T-helper 1 cell (primary cell): Measurements from ENCODE around the gene POLR1G.
"Not testable (repeated sequence)": the region's sequence is repeated elsewhere in the genome, so short reads cannot be mapped to it uniquely, and the experiment has no call there.

Experiments used
- DNase-seq, 5 donors: peaks; one replicate each; pipeline ENCODE4 v3.0.0-alpha.2; 2012 to 2020

Gene POLR1G

DNA sequence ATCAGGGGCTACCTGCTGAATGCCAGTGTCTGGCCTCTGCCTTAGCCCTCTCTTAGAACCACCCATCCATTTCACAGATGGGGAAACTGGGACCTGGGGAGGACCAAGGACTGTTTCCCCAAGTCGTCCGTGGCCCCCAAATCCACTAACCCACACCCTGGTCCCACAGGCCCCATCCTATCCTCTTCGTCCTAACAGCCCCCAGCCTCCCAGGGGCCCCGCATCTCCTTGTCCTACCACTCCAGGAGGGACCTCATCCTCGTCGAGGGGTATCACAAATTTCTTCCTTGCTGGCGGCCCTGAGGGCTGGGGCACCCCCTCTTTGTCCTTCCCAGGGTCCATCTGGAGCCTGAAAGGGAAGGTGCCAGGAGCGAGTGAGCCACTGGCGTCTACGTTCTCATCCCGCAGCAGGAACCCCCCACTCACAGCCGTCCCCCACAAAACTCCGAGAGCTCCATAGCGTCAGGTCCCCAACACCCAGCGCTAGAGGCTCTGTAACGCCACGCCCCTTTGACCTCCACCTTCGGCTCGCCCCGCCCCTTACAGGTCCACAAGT, 16.7 kb downstream of the POLR1G start:
- peak in 2 of 5 donors; percentile 74 to 82 for DNase-seq

DNA sequence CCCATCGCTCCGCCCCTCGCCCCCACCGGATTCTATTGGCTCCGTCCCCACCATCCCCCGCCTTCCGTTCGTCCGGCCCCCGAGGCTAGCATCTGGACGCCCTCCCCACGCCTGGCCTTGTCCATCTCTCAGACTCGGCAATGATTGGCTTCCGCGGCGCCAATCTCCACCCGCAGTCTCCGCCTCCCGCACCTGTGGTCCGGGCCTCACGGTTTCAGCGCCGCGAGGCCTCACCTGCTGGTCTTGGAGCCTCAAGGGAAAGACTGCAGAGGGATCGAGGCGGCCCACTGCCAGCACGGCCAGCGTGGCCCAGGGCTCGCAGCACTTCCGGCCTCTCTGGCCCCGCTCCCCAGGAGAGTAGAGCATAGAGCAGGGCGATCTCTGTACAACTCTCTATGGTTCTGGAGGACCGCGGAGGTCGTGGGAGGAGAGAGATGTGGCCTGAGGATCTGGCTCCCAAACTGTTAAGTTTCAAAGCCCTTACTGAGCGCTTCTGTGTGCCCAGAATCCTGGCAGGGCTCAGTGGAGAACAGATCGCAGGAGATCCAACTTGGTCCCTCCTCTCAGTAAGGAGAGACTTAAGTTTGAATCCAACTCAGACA, 17.2 kb downstream of the POLR1G start, which contains the start of gene ERCC1:
Gene ERCC1, minus strand, starts transcription at position 329 of the 602 bp plus-strand sequence. CDS start 543 bp downstream, outside the sequence.
- DNase-seq, result peak in 3 of 5 donors; percentile 72 to 88 (median 78)

DNA sequence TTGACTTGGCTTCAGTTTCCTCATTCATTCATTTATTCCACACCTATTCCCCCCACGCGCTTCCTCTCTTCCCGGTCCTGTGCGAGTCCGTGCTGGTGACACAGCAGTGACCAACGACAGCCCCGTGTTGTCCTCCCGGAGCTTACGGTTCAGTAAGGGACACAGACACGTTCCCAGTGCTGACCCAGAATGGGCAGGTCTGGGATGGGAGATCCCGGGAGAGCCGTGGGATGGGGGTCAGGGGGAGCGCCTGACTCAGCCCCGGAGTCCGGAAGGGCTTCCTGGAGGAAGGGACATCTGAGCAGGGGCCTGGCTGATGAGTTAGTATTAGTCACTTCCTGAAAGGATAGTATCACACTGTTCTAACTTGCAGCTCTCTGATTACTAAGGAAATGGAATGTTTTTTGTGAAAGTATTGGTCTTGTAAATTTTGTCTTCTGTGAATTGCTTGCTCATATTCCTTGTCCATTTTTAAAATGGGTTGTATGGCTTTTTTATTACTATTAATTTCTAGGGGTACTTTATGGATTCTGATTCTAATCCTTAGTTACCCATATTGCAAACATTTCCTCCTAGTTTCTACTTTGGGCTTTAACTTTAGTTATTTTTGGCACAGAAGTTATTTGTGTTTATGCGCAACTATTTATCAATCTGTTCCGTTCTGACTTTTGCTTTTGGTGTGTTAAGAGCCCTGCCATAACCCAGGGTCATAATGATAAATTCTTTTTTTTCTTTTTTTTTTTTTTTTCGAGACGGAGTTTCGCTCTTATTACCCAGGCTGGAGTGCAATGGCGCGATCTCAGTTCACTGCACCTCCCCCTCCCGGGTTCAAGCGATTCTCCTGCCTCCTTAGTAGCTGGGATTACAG, 18.0 kb downstream of the POLR1G start:
- DNase-seq, result peak in 1 of 5 donors; percentile 60

DNA sequence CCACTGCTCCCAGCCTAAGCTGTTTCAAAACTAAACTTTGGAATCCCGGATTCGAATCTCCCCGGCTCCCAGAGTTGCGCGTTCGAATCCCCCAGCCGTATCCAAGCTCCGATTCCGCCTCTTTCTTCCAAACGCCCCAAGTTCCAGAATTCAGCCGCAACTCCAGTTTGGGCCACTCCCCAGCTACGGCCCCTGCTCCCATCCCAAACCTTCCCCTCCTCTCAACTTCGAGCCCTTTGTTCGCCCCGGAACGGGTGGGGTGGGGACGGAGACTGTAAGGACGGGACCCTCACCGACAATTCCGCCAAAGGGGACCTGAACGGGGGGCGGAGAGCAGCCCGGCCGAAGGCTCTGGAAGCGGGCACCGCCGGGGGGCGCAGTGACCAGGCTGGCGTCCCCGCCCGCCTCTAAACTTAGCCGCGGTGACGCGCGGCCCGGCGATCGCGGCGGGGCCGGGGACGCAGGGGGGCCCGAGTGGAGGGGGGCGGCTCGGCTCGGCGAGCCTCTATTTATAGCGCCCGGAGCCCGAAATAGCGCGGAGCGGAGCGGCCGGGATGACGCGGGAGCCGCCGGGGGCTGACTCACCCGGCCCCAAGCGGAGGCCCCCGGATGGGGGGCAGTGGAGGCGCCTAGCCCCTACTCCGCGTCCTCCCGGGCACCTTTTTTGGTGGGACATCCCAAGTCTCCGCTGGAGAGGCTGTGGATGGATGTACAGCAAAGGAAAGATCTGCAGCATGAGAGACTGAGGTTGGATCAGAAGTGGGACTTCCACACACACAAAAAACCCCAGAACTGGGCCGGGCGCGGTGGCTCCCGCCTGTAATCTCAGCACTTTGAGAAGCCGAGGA, 22.2 kb downstream of the POLR1G start:
- no peak for DNase-seq

DNA sequence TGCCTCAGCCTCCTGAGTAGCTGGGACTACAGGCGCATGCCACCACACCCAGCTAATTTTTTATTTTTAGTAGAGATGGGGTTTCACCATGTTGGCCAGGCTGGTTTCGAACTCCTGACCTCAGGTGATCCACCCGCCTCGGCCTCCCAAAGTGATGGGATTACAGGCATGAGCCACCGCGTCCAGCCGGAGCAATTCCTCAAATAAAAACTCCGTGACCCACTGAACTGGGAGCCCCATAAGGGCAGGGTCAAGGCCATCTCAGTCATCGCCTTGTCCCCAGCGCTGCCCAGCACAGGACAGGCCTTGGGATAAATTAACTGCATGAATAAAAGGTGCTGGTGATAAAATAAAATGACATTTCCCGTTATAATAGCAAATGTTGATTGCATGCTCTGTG, 23.5 kb downstream of the POLR1G start:
- not testable (repeated sequence) for DNase-seq

DNA sequence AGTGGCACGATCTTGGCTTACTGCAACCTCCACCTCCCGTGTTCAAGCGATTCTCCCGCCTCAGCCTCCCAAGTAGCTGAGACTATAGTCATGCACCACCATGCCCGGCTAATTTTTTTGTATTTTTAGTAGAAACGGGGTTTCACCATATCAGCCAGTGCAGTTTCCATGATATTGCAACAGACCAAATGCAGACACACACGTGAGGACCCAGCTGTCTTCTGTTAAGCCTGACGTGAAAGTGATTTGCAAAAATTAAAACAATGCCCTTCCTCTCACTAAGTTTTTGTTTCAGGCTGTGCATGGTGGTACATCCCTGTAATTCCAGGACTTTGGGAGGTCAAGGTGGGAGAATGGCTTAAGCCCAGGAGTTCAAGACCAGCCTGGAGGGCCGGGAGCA, 24.6 kb downstream of the POLR1G start:
- DNase-seq, result not testable (repeated sequence)

DNA sequence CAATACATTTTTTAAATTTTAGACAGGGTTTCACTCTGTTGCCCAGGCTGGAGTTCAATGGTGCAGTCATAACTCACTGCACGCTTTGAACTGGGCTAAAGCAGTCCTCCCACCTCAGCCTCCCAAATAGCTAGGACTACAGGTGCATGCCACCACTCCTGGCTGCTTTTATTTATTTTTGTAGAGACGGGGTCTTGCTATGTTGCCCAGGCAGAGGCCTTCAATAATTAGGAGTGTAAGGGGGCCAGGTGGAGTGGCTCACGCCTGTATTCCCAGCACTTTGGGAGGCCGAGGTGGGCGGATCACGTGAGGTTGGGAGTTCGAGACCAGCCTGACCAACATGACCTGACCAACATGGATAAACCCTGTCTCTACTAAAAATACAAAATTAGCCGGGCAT, 26.1 kb downstream of the POLR1G start:
- DNase-seq, result not testable (repeated sequence)

DNA sequence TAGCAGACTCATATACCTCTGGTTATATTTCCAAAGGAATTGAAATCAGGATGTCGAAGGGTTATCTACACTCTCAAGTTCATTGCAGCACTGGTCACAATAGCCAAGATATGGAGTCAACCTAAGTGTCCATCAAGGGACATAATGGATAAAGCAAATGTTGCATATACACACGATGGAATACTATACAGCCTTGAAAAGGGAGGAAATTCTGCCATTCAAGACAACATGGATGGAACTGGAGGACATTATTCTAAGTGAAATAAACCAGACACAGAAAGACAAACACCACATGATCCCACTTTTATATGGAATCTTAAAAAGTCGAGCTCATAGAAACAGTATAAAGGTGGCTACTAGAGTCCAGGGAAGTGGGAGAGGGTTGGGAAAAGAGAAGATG, 30.9 kb downstream of the POLR1G start:
- DNase-seq, result no peak

DNA sequence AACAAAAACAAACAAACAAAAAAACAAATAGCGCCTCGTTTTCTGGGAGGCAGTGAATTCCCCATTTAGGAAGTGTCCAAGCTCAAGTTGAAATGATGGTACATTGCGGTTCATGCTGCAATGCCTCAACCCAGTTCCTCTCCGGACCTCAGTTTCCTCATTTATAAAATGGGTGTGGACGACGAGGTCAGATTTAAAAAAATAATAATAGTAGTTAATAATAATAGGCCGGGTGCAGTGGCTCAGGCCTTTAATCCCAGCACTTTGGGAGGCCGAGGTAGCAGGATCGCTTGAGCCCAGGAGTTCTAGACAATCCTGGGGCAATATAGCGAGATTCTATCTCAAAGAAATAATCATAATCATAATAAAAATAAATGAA, 32.7 kb downstream of the POLR1G start:
- no peak for DNase-seq

DNA sequence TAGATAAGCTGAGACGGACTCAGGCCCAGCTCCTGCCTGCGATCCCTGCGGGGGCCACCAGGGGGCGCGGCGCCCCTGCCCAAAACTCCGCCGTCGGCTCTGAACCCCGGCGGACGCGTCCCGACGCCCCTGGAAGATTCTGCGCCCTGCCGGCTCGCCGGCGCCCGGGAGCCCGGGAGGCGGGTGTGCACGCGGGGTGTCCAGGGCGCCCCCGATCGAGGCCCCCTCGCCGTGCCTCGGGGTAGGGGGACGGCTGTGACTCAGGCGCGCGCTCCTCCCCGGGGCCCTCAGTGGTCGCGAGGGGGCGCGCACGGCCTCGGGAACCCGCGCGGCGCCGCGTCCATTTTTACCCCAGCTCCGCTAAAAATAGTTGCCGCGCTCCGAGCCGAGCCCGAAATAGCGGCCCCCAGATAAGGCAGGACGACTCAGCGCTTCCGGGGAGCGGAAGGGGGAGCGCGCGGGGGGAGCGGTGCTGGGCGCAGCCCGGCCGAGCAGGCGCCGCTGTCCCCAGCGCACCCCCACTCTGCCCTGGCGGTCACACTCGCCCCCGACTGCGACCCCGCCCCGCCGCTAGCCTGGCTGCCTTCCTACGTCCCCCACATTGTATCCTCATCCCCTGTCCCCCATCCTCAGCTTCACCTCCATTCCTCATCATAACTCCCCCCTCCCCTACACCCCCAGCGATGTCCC, 33.3 kb downstream of the POLR1G start:
- DNase-seq, result peak; percentile 66 to 81 (median 79)

DNA sequence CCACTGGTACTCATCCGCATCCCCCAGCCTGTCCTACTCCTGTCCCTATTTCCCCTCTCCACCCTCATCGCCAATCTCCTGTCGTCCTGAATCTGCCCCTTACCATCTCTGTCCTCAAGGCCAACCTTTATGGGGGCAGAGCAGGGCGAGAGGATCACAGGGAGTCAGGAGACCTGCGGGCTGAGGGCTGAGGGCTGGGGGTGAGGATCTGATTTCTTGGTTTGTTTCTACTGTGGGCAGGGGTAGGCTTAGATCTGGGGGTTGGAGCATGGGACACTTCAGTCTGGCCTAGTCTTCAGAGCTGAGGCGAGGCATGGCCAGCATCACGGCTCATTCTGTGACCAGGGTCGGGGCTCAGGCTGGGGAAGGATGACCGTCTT, 33.8 kb downstream of the POLR1G start:
- no peak for DNase-seq

DNA sequence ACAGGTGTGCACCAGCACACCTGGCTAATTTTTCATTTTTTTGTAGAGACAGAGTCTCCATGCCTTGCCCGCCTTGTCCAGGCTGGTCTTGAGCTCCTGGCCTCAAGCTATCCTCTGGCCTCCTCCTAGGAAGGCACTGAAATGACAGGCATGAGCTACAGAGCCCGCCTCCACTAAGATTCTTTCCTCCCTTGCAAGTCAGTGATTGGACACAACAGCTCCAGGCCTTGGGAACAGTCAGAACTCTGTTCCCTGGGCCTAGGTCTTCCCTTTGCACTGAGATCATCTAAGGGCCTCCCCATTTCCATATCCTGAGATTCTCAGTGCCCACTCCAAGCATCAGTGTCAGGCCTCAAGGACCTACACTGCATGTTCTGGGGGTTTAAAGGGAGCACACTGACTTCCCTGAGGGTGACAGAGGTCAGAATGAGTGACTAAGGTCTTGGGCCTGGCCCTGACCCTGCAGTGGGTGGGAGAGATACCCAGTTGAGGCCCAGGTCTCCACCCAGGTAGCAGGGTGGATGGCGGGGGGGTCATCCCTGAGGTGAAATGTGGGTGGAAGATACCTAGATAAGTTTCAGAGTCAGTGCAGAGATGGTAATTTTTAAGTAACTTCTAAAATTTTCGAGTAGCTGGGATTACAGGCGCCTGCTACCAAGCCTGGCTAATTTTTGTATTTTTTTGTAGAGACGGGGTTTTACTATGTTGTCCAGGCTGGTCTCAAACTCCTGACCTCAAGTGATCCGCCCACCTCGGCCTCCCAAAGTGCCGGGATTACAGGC, 34.6 kb downstream of the POLR1G start:
- DNase-seq, result no peak

DNA sequence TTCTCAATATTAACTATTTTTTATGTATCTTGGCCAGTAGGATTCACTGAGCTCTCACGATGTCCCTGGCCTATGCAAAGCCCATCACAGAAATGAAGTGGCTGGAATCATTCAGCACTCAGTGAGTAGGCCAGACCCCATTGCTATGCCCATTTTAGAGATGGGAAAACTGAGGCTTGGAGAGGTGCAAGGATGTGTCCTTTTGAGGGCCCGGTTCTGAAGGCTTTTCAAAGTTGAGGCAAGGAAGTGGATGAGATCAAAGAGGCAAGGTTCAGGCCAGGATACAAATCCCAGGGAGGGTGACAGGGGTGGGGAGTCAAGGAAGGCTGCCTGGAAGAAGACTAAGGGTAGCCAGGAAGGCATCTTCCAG, 35.9 kb downstream of the POLR1G start:
- no peak for DNase-seq

DNA sequence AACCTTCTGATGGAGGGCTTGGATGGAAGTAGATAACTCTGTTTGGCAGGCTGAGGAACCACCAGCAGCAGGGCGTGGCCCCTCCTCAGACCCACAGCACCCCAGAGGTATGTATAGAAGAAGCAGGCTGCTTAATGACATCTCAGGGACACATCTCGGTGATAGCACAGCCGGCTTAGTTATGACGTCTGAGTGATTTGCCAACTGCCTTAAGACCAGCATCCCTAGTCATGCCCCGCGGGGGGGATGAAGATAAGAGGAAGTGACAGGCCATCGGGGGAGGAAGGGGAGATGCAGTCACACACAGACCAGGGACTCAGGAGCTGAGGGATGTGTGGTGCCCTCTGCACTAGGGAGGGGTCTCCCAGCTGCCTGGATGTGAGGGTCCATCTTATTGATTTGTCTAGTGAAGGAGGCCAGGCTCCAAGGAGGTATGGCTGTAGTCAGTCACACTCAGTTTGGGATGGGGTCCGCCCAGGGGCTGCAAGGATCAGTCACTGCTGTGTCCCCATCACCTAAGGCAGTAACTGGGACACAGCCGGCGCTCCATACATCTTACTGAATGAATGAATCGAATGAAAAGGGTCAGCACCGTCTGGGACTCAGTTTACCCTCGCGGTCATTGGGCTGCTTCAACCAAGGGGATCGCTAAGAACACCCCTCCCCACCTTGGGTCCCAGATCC, 36.5 kb downstream of the POLR1G start:
- peak in 1 of 5 donors; percentile 41 for DNase-seq

DNA sequence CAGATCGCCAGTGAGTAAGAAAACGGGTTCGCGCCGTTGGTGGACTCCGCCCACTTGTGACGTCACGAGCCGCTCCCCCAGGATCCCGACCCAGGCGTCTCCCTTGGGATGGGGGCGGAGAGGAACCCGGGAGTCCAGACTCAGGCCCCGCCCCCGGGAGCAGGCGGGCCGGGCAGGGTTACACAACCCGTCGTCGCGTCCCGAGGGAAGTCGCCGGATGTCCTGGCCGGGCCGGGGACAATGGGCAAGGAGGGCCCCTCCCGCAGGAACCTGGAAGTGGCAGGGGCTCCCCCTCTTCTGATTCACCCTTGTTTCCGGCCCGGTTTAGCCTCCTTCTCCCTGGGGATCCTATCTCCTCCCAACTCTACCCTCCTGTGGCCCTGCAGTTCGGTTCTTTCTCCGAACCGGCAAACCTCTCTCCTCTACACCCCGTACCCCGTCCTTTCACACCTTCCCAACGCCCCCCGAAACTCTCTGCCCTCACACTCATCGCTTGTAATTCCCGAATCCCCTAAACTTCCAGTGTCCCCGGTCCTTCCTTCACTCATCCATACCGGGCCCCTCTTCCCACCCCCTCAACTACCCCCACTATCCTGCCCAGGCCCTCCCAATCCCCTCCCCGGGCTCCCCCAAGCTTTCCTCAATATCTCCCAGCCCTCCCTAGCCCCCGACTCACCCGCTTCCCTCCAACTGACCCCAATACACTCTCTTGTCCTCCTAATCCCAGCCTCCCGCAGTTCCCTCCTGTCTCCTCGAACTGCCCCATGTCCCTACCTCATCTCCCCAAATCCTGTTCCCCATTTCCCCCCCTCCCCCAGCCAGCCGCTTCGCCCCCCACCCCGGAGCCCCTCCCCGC, 37.2 kb downstream of the POLR1G start:
- DNase-seq, result peak in 4 of 5 donors; percentile 32 to 47 (median 35)

DNA sequence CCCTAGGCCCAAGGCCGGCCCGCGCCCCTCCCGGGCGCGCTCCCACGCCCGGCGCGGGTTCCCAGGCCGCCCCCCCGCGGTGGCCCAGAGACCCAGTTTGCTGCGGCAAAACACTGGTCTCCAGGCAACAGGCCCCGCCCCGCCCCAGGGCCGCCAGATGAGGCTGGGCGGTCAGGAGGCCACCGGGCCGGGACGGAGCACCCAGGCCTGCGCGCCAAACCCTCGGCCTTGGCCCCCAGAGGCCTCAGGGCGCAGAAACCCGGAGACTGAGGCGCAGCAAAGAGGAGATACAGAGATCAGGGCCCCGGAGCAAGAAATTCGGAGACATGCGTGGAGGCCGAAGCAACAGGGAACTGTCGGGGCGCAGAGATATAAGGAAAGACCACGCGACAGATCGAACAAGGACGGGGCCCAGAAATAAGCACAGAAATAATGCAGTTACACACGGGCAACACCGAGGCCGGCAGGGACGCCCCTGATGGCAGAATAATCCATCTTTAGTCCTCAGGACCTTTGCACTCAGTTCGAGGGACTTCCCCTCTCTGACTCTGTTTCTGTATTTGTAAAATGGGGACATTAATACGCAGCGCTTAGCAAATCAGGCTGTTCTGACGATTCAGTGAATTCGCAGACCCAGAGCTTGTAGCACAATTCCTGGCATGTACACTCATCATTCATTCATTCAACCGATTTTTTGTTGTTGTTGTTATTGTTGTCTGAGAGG, 38.0 kb downstream of the POLR1G start:
- DNase-seq, result peak; percentile 61 to 79 (median 72)

DNA sequence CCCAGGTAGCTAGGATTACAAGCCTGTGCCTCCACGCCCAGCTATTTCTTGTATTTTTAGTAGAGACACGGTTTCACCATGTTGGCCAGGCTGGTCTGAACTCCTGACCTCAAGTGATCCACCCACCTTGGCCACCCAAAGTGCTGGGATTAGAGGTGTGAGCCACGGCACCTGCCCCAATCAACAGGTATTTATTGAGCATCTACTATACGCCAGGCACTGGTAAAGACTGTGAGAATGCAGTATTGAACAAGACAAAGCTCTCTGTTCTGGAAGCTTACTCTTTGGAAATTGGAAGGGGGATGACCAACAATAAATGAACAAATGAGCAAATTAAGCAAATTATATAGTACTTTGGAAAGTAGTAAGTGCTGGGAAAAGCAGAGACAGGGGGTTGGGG, 38.7 kb downstream of the POLR1G start:
- DNase-seq, result no peak

DNA sequence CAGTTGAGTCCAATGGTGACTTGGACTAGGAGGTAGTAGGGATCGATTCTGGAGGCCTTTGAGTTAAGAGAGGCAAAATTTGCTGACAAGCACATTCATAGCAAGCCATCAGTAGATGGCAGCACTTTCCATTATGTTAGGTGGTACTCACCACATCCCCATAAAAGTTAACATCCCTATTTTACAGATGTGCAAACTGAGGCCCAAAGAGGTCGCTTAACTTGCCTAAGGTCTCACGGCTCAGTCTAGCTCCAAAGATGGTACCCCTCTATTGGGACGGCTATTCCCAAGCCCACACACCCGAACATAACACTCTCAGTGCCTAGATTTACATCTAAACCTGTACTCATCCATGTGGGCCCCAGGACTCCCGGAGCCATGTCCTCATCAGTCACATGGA, 39.9 kb downstream of the POLR1G start:
- DNase-seq, result no peak

DNA sequence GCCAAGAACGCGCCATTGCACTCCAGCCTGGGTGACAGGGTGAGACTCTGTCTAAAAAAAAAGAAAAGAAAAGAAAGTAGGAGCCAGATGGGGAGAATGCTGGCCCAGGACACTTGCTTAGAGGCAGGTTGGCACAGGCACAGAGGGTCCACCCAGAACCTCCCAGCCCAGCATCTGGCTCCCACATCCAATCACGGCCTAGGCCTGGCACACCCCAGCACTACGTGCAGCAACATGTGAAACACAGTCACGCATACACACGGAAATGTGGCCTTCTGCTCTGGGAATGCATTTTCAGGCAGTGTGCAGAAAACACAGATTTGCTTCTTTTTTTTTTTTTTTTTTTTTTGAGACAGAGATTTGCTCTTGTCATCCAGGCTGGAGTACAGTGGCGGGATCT, 40.5 kb downstream of the POLR1G start:
- DNase-seq, result no peak
